COLO829 (cell line): Measurements from ENCODE around the gene ANK2.
A peak's percentile ranks its signal among the peaks of the same experiment; 100 is the strongest.

Experiments
- DNase-seq: peaks from one replicate; pipeline ENCODE4 v3.0.0; 2012; ENCODE audit warnings: low spot score

ANK2 gene

DNA sequence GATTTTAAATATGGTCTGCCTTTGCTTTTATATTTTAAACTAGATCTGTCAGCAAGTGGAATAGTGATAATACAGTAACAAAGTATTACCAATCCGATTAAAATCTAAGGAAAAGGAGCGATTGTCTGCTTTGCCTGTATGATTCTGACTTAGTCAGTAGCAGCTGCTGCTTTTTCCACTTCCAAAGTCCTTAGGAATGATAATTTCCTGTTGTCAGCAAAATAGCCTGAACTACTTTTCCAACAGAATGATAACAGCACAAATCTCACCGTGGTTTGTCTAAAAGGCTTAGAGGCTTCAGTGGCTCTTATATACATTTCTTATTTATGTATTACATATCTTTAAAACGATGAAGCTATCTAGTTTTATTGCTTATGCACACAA lies 290.0 kb downstream of the ANK2 start:
- no peak for DNase-seq

DNA sequence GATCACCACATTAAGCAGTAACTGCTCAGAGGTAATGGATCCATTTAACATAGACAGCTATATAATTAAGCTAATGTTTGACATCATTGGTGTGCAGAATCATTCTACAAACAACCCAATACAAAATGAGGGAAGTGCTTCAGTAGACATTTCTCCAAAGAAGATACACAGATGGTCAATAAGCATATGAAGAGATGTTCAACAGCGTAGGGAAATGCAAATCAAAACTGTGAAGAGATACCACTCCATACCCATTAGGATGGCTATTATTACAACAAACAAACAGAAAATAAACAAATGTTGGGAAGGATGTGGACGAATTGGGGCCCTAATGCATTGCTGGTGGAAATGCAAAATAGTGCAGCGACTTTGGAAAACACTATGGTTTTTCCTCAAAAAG lies 294.6 kb downstream of the ANK2 start:
- DNase-seq = no peak

DNA sequence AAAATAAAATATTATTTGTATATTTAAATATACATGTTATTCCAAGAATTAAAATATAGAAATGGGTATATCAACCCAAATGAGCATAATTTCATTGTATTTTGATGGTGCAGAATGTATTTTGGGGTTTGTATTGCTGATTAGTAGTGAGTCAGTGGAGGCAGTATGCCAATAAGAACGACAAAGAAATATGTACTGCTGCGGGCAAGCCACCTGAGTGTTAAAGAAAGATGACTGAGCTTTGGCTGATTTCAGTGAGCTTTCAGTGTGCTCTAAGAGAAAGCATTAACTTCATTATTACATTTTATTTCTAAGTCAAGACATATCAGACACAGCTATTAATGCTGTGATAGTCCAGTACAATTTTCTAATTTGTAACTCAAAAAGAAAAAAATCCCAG lies 297.8 kb downstream of the ANK2 start:
- DNase-seq = no peak

DNA sequence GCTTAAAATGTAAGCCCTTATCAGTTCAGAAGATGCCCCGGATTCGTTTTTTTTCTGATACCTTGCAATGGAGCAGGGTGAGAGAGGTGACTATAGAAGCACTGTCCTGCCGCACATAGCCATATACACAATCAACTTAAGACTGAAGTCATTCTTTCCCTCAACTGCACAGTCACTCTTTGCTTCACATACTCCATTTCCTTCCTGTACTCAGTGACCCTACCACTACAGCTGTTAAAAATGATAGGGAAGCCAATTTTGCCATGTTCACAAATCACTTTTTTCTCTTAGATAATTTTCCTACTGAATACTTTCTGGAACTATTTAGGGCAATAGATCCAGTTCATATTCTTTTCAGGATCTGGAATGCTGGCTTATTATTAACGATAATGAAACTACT lies 300.0 kb downstream of the ANK2 start:
- no peak for DNase-seq

DNA sequence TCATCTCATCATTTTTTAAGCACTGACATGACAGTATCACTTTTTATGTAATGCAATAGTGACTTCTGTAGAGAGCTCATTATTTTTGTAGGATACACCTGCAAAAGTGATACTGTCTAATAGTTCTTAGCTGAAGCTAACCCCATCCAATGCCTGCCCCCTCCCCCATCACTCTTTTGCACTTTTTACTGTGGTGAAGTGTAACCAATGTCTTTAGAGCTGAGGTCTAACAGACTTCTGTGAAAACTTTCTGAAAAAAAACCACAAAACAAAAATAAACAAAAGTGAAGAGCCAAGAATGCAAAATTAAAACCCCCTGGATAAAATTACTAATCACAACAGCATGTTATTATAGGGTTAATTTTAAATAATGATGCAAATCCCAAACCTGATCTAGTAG lies 301.1 kb downstream of the ANK2 start:
- no peak for DNase-seq

DNA sequence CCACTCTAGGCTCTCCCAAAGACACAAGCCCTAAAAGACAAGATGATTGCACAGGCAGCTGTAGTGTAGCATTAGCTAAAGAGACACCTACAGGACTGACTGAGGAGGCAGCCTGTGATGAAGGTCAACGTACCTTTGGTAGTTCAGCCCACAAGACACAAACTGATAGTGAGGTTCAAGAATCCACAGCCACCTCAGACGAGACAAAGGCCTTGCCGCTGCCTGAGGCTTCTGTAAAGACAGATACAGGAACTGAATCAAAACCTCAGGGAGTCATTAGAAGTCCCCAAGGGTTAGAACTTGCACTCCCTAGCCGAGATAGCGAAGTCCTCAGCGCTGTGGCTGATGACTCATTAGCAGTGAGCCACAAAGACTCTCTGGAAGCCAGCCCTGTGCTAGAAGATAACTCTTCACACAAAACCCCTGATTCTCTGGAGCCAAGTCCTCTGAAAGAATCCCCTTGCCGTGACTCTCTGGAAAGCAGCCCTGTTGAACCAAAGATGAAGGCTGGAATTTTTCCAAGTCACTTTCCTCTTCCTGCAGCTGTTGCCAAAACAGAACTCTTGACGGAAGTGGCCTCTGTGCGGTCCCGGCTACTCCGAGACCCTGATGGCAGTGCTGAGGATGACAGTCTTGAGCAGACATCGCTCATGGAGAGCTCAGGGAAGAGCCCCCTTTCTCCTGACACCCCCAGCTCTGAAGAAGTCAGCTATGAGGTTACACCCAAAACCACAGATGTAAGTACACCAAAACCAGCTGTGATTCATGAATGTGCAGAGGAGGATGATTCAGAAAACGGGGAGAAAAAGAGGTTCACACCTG lies 306.3 kb downstream of the ANK2 start:
- peak; percentile 95 for DNase-seq

DNA sequence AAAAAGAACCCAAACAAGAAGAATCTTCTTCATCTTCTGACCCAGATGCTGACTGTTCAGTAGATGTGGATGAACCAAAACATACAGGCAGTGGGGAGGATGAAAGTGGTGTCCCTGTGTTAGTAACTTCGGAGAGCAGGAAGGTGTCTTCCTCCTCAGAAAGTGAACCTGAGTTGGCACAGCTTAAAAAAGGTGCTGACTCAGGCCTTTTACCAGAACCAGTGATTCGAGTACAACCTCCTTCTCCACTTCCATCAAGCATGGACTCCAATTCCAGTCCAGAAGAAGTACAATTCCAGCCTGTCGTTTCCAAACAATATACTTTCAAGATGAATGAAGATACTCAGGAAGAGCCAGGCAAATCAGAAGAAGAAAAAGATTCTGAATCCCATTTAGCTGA lies 307.0 kb downstream of the ANK2 start:
- DNase-seq = no peak

DNA sequence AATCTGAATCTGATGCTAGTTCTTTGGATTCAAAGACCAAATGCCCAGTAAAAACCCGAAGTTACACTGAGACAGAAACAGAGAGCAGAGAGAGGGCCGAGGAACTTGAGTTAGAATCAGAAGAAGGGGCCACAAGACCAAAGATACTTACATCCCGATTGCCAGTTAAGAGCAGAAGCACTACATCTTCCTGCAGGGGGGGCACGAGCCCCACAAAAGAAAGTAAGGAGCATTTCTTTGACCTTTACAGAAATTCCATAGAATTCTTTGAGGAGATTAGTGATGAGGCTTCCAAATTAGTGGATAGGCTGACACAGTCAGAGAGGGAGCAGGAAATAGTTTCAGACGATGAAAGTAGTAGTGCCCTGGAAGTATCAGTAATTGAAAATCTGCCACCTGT lies 309.3 kb downstream of the ANK2 start:
- DNase-seq = no peak

DNA sequence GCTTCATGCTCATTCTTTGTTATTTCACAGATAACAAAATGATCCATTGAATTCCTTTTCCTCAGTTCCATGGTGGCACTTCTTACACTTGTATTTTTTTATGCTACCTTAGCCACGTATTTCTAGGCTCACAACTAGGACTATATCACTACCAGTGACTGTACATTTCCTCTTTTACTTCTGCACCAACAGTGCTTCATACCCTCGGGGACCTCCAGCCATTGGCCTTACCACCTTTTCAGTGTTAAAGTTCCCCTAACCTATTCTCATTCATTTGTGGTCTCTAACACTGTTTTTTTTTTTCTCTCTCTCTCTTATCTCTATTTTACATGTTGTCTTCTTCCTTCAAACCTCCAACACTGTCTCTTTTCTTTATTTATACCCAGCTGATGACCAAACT lies 315.9 kb downstream of the ANK2 start:
- DNase-seq = no peak

DNA sequence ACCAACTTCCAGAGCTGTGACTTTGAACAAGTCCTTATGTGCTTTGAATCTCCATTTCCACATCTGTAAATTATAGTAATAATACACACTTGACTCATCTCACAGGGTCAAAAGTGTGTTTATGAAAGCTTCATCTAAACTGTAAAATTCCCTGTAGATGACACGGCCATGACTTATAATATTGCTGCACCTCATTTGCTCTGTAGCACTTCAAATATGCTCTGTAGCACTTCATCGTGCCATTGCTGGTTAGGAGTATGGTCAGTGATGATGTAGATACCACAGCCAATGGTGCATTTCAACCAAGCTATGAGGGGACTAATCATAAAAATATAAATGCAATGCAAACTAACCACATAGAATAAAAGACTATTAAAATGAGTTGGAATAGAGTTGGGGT lies 318.6 kb downstream of the ANK2 start:
- DNase-seq = no peak

DNA sequence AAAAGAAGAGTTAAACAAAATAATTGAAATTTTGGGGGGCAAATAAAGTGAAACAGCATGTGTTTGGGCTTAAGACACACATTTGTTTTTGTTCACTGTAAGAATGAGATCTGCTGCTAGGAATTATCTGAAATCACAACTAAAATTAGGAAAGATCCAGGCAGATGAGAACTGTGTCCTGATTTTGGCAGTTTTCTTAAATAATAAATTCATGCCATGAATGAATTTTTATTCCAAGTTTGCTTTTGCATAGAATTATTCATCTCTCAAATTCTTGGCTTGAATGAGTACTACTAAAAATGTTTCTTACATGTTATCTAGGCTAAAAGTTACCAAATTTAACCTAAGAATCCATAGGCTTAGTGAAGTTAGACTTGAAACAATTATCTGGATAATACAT lies 321.7 kb downstream of the ANK2 start:
- DNase-seq = no peak

DNA sequence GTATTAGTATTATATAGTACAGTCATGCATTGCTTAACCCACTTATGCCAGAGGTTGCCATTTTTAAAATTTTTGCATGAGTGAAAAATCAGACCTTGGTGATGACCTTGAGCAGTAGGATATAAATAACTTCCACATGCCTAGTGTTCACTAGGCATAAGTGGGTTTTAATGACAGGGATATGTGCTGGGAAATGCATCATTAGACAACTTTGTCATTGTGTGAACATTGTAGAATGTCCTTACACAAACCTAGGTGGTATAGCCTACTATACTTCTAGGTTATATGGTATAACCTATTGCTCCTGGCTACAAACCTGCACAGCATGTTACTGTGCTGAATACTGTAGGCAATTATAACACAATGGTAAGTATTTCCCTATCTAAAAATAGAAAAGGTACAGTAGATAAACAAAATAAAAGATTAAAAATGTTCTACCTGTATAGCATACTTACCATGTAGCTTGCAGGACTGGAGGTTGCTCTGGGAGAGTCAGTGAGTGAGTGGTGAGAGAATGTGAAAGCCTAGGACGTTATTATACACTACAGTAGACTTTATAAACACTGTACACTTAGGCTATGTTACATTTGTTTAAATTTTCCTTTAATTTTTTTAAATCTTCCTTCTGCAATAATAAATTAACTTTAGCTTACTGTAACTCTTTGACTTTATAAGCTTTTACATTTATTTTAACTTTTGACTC lies 326.7 kb downstream of the ANK2 start:
- DNase-seq = no peak

DNA sequence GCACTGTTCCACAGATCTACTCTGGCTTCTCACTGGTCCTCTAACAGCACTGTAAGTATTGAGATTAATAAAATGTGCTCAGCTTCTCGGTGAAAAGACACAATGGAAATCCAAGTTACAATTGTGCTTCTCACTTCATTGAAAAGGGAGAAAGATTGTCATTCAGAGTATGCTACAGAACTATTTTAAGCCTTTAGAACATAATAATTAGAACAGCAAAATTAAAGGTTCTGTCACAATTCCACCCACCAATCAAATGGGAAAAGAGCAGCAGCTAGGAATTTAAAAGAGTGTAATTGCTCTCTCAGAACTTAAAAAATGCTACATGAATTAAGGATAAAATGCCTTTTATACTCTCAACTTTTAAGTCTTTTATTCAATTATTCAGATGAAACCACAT lies 329.4 kb downstream of the ANK2 start:
- DNase-seq = no peak

DNA sequence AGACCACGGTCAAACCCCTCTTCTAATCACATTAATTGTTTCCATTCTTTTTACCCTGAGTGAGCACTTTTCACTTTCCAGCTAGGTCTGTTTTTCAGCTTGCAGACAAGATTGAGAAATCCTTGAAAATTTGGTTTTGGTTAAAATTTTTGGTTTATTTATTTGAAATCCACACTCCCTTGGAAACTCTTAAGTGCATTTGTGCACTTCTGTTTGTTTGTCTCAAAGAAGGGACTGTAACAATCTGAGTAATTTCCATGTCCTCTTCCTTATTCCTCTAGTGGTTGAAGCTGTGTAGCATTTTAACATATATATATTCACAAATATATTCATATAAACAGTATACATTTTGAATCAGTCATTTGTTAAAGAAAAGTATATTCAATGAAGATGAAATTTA lies 333.3 kb downstream of the ANK2 start:
- DNase-seq = peak; percentile 22

DNA sequence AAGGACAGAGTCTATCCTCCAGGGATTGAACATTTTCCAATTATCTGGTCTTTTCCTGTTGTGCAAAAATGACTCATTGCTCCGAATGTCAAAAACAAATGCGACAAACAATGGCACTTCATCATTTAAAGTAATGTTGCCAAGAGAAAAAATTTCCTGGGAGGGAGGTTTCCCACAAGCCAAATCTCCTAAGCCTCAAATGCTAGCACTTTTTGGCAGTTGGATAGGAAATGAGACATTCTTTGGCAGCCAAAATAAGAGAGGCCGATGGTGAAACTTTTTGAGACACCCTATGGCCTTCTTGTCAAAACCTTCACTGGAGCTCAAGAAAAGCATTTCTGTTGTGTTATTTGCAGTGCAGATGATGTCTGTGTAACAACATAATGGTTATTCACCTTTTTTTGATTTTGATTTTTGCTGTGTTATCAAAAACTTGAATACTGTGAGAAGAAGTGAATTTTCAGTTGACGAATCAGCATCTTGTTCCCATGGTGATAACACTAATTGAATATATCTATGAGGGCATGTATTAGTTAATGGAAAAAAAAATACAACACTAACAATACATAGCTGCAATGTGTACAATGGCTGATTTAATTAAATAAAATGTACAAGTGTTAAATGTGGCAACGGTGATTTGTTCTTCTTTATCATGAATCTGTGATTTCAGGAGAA lies 333.8 kb downstream of the ANK2 start:
- peak; percentile 77 for DNase-seq

DNA sequence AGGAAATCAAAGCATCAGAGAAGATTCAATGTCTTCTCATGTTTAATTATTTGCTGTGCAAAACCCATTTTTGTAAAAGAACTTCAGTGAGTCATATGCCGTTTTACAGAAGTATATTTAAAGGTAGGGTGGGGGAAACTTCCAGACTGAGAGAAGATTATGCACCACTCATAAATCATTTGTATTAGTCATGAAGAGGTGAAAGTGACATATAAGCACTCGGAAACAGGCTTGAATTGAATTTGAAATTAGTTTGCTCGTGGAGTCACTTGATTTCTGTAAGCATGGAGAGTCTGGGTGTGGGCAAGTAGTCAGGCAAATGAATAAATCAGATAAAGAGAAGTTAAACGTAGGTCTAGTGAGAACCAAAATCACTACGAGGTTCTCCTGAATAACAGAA lies 335.1 kb downstream of the ANK2 start:
- peak; percentile 86 for DNase-seq

DNA sequence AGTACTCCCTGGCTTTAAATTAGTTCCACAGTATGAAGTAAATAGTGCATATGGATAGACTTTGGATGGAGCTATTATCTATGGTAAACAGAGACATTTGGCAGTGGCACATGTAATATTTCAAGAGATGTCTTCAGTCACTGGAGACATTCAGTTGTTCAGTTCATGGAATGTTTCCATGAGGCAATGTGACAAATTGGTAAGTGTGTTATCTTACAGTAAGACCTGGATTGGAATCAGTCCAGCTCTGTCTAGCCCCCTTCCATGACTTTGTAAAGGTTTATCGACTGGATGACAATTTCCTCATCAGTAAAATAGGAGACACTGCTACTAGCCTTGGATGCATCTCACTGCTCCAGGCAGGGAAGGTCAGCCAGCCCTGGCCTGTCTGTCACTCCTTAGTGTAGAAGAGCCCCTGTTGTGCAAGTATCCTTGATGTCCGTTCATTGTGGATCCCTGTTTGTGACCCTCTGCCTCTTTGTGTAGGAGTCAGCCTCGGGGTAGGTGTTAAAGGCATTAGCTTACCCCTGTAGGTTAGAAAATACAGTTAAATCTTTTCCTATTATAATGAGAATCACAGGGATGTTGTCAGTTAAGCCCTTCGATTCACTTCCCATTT lies 335.9 kb downstream of the ANK2 start:
- no peak for DNase-seq

DNA sequence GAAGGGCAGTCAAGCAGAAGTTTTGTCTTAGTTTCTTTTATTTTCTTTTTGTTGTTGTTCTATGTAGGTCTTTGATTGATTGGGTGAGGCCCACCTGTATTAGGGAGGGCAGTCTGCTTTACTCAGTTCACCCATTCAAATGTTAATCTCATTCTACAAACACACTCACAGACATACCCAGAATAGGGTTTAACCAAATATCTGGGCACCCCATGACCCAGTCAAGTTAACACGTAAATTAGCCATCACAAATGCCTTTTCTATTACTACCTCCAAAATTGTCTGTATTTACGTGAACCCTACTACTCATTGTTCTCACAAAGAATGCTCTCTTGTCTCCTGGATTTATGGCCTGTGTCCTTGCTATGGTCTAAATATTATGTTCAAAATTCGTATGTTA lies 339.7 kb downstream of the ANK2 start:
- no peak for DNase-seq

DNA sequence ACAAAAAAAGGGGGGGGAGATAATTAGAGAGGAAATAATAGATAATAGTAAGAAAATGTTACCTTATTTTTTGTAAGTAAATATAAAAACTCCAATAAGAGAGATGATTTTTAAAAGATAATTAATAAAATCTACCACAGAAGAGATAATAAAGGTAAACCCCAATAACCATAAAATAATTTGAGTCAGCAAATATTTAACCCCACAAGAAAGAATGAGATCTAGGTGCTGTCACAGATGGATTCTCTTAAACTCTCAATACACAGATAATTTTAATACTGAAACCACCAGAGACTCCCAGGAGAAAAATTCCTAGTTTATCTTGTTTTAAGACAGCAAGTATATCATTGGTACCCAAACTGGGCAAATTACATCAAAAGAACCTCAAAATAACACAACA lies 341.4 kb downstream of the ANK2 start:
- DNase-seq = no peak

DNA sequence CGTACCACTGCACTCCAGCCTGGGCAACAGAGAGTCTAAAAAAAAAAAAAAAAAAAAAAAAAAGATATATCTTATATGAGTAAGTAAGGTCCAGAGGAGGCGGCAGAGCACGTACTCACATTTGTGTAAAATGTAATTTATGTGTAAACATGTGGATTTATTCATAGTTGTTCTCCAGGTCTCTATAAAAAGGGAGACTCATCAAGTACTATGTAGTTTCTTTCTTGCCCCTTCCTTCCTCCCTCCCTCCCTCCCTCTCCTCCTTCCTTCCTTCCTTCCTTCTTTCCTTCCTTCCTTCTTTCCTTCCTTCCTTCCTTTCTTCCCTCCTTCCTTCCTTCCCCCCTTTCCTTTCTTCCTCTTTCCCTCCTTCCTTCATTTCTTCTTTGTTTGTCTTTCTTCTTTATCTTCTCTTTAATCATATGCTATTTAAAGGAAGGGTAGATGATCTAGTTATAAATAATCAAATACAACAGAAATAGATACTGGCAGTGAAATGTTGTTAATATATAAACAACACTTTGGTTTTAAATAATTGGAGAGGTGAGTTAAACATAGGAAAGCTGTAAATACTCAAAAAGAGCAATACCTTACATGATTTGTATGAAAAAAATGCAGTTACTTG lies 344.8 kb downstream of the ANK2 start:
- DNase-seq = no peak

DNA sequence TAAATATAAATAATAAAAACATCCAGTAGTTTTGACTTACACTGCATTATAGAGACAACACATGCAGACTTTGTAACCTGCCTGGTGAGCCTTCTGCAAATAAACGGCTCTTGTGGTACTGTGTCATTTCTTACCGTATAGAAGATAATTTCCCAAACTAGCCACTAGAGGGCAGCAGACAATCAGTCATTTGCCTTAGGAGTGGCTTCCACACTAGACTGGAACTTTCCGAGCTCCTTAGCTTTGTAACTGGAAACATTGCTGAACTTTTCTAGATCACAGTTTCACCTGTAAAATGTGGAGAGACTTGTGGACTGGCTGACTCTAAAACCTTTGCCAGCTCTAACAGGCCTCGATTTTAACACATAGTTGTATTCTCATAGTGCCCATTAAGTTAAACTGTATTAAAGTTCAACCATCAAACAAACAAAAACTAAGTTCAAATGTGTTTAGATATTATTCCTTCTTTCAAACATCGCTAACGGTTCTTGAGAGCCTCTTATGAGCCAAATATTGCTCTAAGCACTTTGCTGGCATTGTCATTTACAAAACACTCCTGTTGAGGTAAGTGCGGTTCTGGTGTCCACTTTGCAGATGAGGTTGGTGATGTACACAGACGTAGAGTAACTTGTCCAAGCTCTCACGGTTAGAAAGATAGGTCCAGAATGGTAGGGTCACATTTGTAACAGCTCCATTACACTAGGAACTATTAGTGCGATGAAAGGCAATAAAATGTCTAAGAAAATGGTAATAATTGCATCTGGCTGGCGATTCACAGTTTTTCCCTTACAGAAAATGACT lies 345.5 kb downstream of the ANK2 start:
- DNase-seq = peak; percentile 72
